T-helper 2 cell treated with Interferon-gamma antibody and Interleukin-4, amounts not matched to agents 5 μg/mL and 100 μg/mL, for 36 hours (primary cell): ENCODE data around the gene SNN.

Experiments
- DNase-seq: peaks from one replicate; pipeline ENCODE4 v3.0.0; 2021; ENCODE audit warnings: low spot score
- H3K27ac Mint-ChIP-seq: one replicate; pipeline ENCODE4 v1.8.0; 2021; ENCODE audit warnings: mild to moderate bottlenecking, mixed read lengths
- H3K27me3 Mint-ChIP-seq: one replicate; pipeline ENCODE4 v1.8.0; 2021; ENCODE audit warnings: low read depth, mixed read lengths
- H3K36me3 Mint-ChIP-seq: one replicate; pipeline ENCODE4 v1.8.0; 2021; ENCODE audit warnings: low read depth, mixed read lengths
- H3K4me1 Mint-ChIP-seq: one replicate; pipeline ENCODE4 v1.8.0; 2021; ENCODE audit warnings: low read depth, mixed read lengths
- H3K4me3 Mint-ChIP-seq: one replicate; pipeline ENCODE4 v1.8.0; 2022; ENCODE audit warnings: mild to moderate bottlenecking, moderate library complexity, mixed read lengths
- H3K9me3 Mint-ChIP-seq: one replicate; pipeline ENCODE4 v1.8.0; 2021; ENCODE audit warnings: mixed read lengths

Gene SNN

GRCh38 chr16:11639925-11640899 is 28.0 kb upstream of the SNN start:
- H3K4me1 Mint-ChIP-seq = peaks cover 6% of the 10 kb centered on the region
- DNase-seq = no peak
- H3K4me3 Mint-ChIP-seq = no peak overlapping the region
- H3K27me3 Mint-ChIP-seq = peaks cover 18% of the 10 kb centered on the region
- no peaks in the 10 kb centered on the region for H3K36me3 Mint-ChIP-seq
- H3K9me3 Mint-ChIP-seq = no peaks in the 10 kb centered on the region
- H3K27ac Mint-ChIP-seq = no peak overlapping the region

GRCh38 chr16:11640987-11641817 is 27.1 kb upstream of the SNN start:
- H3K27ac Mint-ChIP-seq = no peak overlapping the region

GRCh38 chr16:11642765-11643116 is 25.5 kb upstream of the SNN start:
- H3K4me1 Mint-ChIP-seq = peaks cover 6% of the 10 kb centered on the region
- DNase-seq = no peak
- peaks cover 14% of the 10 kb centered on the region for H3K27me3 Mint-ChIP-seq
- no peaks in the 10 kb centered on the region for H3K9me3 Mint-ChIP-seq
- H3K4me3 Mint-ChIP-seq = no peak overlapping the region
- no peaks in the 10 kb centered on the region for H3K36me3 Mint-ChIP-seq
- H3K27ac Mint-ChIP-seq = no peak overlapping the region

More at GRCh38 chr16:11640987-11641817, 27.1 kb upstream of the SNN start:
- peaks cover 6% of the 10 kb centered on the region for H3K4me1 Mint-ChIP-seq
- no peak for DNase-seq
- no peaks in the 10 kb centered on the region for H3K9me3 Mint-ChIP-seq
- no peak overlapping the region for H3K4me3 Mint-ChIP-seq
- H3K27me3 Mint-ChIP-seq = peaks cover 12% of the 10 kb centered on the region
- H3K36me3 Mint-ChIP-seq = no peaks in the 10 kb centered on the region

- Mint-ChIP-seq H3K27ac (no peak overlapping the region), H3K36me3 (no peaks in the 10 kb centered on the region), H3K27me3 (peaks cover 18% of the 10 kb centered on the region), H3K4me3 (no peak overlapping the region), H3K9me3 (no peaks in the 10 kb centered on the region), H3K4me1 (peaks cover 6% of the 10 kb centered on the region)
- no peak for DNase-seq
Measured at GRCh38 chr16:11649276-11649675, 19.0 kb upstream of the SNN start.

- H3K9me3 Mint-ChIP-seq = no peaks in the 10 kb centered on the region
- peaks cover 20% of the 10 kb centered on the region for H3K27me3 Mint-ChIP-seq
- H3K27ac Mint-ChIP-seq = no peak overlapping the region
- H3K4me3 Mint-ChIP-seq = no peak overlapping the region
- peaks cover 12% of the 10 kb centered on the region for H3K4me1 Mint-ChIP-seq
- no peak for DNase-seq
- H3K36me3 Mint-ChIP-seq = no peaks in the 10 kb centered on the region
Measured at GRCh38 chr16:11650641-11651591, 17.3 kb upstream of the SNN start.

GRCh38 chr16:11651796-11652195 is 16.5 kb upstream of the SNN start:
- H3K4me3 Mint-ChIP-seq = no peak overlapping the region
- H3K27ac Mint-ChIP-seq = no peak overlapping the region
- H3K4me1 Mint-ChIP-seq = peaks cover 12% of the 10 kb centered on the region
- H3K36me3 Mint-ChIP-seq = no peaks in the 10 kb centered on the region
- peaks cover 20% of the 10 kb centered on the region for H3K27me3 Mint-ChIP-seq
- no peaks in the 10 kb centered on the region for H3K9me3 Mint-ChIP-seq
- no peak for DNase-seq

- Mint-ChIP-seq H3K4me3 (no peak overlapping the region), H3K9me3 (no peaks in the 10 kb centered on the region)
Measured at GRCh38 chr16:11655655-11656054, 12.6 kb upstream of the SNN start.

GRCh38 chr16:11657556-11657955 is 10.7 kb upstream of the SNN start:
- no peak for DNase-seq
- H3K27ac Mint-ChIP-seq = peak overlapping the region; percentile 28
- peaks cover 7% of the 10 kb centered on the region for H3K4me1 Mint-ChIP-seq
- no peaks in the 10 kb centered on the region for H3K36me3 Mint-ChIP-seq
- H3K4me3 Mint-ChIP-seq = no peak overlapping the region
- peaks cover 10% of the 10 kb centered on the region for H3K27me3 Mint-ChIP-seq
- no peaks in the 10 kb centered on the region for H3K9me3 Mint-ChIP-seq

More at GRCh38 chr16:11655655-11656054, 12.6 kb upstream of the SNN start:
- Mint-ChIP-seq H3K27ac (no peak overlapping the region), H3K27me3 (peaks cover 17% of the 10 kb centered on the region), H3K4me1 (peaks cover 12% of the 10 kb centered on the region), H3K36me3 (no peaks in the 10 kb centered on the region)
- DNase-seq = no peak

GRCh38 chr16:11658896-11659708 is 9.2 kb upstream of the SNN start:
- Mint-ChIP-seq H3K27ac (no peak overlapping the region), H3K36me3 (no peaks in the 10 kb centered on the region), H3K27me3 (peaks cover 4% of the 10 kb centered on the region), H3K9me3 (no peaks in the 10 kb centered on the region), H3K4me1 (peaks cover 9% of the 10 kb centered on the region), H3K4me3 (no peak overlapping the region)
- no peak for DNase-seq

- Mint-ChIP-seq H3K36me3 (no peaks in the 10 kb centered on the region), H3K27ac (no peak overlapping the region), H3K27me3 (no peaks in the 10 kb centered on the region), H3K4me3 (no peak overlapping the region), H3K4me1 (peaks cover 15% of the 10 kb centered on the region), H3K9me3 (no peaks in the 10 kb centered on the region)
- DNase-seq = no peak
Measured at GRCh38 chr16:11660565-11660964, 7.7 kb upstream of the SNN start.

GRCh38 chr16:11662582-11662981 is 5.7 kb upstream of the SNN start:
- Mint-ChIP-seq H3K27me3 (no peaks in the 10 kb centered on the region), H3K36me3 (no peaks in the 10 kb centered on the region), H3K27ac (no peak overlapping the region), H3K4me1 (peaks cover 26% of the 10 kb centered on the region), H3K9me3 (no peaks in the 10 kb centered on the region), H3K4me3 (no peak overlapping the region)
- no peak for DNase-seq

GRCh38 chr16:11665071-11665491 is 3.2 kb upstream of the SNN start:
- Mint-ChIP-seq H3K9me3 (no peaks in the 10 kb centered on the region), H3K4me3 (peak overlapping the region; percentile 63), H3K27me3 (no peaks in the 10 kb centered on the region), H3K4me1 (peaks cover 32% of the 10 kb centered on the region), H3K36me3 (no peaks in the 10 kb centered on the region), H3K27ac (peak overlapping the region; percentile 71)
- no peak for DNase-seq
